HL-60 (cell line): ENCODE data around the gene DMD.

ENCODE experiments used
- DNase-seq, 2 experiments: peaks; one replicate each; pipeline ENCODE4 v3.0.0-alpha.2; 2010 to 2020; ENCODE audit warnings: low read depth in 1 of 2, low spot score in 1 of 2
- H3K27ac ChIP-seq: fragments of 250-450 bp; sonication (Bioruptor Pico); replicated peaks from 2 replicates; pipeline ENCODE4 v1.5.1; 2020; ENCODE audit warnings: mild to moderate bottlenecking, moderate library complexity
- H3K27me3 ChIP-seq: fragments of 250-450 bp; sonication (Bioruptor Pico); 2 replicates; pipeline ENCODE4 v1.5.1; 2021; ENCODE audit warnings: mild to moderate bottlenecking, moderate library complexity; ENCODE audit not compliant: insufficient read depth, poor library complexity, severe bottlenecking
- H3K4me3 ChIP-seq: replicated peaks from 2 replicates; pipeline ENCODE4 v1.5.1; 2011; ENCODE audit warnings: mild to moderate bottlenecking, control low read depth, low read length; ENCODE audit not compliant: insufficient read depth
- GABPA ChIP-seq: IDR thresholded peaks from 2 replicates; pipeline ENCODE4 v1.6.1; 2012; ENCODE audit warnings: low read depth
- POLR2AphosphoS5 ChIP-seq: IDR thresholded peaks from 2 replicates; pipeline ENCODE4 v1.6.1; 2012; ENCODE audit warnings: low read depth
- SPI1 ChIP-seq: IDR thresholded peaks from 2 replicates; pipeline ENCODE4 v1.6.1; 2012; ENCODE audit warnings: low read depth, mild to moderate bottlenecking, borderline replicate concordance
- TF ChIP-seq, protein P1 (sequence below): IDR thresholded peaks from 2 replicates; pipeline ENCODE4 v1.6.1; 2012; ENCODE audit warnings: low read depth; ENCODE audit not compliant: insufficient replicate concordance
- TF ChIP-seq, protein P2 (sequence below): IDR thresholded peaks from one replicate; pipeline ENCODE4 v1.5.1; 2011; ENCODE audit warnings: low read length, control low read depth, inconsistent platforms; ENCODE audit not compliant: insufficient read depth

Gene DMD

DNA sequence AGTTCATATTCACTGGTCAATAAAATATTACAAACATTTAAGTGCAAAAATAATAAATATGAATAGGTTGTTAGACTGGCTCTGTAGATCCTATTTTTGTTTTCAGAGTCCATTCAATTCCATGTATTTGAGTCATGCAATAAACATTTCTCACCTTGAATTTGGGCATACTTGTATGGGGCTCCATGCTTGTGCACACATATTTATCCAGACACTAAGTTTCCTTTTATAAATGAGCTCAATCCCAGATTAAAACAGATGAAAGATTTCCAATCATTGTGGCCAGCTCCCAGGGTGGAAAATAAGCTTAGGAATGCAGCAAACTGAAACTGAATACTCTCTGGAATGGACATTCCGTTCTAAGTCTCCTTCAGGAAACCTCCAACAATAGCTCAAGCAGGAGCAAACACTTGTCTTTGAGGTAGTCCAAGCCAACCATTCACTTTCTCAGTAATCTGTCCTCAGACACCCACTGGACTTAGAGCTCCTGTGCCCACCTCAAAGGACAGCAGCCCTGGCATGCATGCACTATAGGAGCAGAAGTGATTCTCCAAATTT is 16.4 kb downstream of the DMD start:
- Histone ChIP-seq H3K27ac (no peak overlapping the region), H3K4me3 (no peak overlapping the region), H3K27me3 (no peaks in the 10 kb centered on the region)
- TF ChIP-seq SPI1 (no peak), GABPA (no peak), POLR2AphosphoS5 (no peak)
- TF ChIP-seq, protein P1, sequence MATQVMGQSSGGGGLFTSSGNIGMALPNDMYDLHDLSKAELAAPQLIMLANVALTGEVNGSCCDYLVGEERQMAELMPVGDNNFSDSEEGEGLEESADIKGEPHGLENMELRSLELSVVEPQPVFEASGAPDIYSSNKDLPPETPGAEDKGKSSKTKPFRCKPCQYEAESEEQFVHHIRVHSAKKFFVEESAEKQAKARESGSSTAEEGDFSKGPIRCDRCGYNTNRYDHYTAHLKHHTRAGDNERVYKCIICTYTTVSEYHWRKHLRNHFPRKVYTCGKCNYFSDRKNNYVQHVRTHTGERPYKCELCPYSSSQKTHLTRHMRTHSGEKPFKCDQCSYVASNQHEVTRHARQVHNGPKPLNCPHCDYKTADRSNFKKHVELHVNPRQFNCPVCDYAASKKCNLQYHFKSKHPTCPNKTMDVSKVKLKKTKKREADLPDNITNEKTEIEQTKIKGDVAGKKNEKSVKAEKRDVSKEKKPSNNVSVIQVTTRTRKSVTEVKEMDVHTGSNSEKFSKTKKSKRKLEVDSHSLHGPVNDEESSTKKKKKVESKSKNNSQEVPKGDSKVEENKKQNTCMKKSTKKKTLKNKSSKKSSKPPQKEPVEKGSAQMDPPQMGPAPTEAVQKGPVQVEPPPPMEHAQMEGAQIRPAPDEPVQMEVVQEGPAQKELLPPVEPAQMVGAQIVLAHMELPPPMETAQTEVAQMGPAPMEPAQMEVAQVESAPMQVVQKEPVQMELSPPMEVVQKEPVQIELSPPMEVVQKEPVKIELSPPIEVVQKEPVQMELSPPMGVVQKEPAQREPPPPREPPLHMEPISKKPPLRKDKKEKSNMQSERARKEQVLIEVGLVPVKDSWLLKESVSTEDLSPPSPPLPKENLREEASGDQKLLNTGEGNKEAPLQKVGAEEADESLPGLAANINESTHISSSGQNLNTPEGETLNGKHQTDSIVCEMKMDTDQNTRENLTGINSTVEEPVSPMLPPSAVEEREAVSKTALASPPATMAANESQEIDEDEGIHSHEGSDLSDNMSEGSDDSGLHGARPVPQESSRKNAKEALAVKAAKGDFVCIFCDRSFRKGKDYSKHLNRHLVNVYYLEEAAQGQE: no peak
- DNase-seq: no peak

DNA sequence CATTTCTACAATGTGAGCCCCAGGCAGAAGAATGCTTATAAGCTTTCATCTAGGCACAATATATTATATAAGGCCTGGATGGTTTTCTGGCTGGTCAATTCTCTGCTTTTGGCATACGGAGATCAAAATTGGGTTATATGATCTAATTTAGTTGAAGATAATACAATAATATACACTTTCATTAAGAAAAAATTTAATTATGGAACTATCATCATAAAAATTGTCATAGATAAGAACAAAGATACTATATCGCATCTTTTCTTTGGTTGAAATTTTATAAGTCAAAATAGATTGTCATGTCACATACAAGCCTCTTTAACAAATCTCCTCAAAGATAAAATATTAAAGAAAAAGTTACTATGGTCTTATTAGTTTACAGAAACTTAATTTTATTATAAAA is 17.1 kb downstream of the DMD start:
- no peak overlapping the region for H3K27ac ChIP-seq
- no peak overlapping the region for H3K4me3 ChIP-seq
- no peak for TF ChIP-seq POLR2AphosphoS5
- H3K27me3 ChIP-seq: no peaks in the 10 kb centered on the region
- DNase-seq: no peak

DNA sequence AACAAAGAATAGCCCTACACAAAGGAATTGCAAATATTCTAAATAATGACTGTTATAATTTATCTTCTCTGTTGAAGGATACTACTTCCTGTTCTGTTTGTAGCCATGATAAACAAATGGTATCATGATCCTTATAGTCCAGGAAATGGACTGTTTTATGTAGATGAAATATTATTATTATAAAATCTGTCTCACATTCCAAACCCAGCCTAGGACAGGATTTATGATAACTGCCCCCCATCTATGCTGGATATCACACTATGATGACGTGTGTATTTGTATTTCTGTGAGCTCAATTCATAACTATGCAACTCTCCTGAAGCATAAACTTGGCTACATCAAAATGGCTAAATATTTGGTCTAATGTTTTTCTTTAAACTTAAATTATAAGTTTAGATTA is 21.3 kb downstream of the DMD start:
- Histone ChIP-seq H3K27ac (no peak overlapping the region), H3K27me3 (no peaks in the 10 kb centered on the region), H3K4me3 (no peak overlapping the region)
- TF ChIP-seq GABPA: no peak
- TF ChIP-seq SPI1: no peak
- TF ChIP-seq POLR2AphosphoS5: no peak
- TF ChIP-seq, protein P2, sequence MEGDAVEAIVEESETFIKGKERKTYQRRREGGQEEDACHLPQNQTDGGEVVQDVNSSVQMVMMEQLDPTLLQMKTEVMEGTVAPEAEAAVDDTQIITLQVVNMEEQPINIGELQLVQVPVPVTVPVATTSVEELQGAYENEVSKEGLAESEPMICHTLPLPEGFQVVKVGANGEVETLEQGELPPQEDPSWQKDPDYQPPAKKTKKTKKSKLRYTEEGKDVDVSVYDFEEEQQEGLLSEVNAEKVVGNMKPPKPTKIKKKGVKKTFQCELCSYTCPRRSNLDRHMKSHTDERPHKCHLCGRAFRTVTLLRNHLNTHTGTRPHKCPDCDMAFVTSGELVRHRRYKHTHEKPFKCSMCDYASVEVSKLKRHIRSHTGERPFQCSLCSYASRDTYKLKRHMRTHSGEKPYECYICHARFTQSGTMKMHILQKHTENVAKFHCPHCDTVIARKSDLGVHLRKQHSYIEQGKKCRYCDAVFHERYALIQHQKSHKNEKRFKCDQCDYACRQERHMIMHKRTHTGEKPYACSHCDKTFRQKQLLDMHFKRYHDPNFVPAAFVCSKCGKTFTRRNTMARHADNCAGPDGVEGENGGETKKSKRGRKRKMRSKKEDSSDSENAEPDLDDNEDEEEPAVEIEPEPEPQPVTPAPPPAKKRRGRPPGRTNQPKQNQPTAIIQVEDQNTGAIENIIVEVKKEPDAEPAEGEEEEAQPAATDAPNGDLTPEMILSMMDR: no peak
- TF ChIP-seq, protein P1: no peak
- DNase-seq: no peak

DNA sequence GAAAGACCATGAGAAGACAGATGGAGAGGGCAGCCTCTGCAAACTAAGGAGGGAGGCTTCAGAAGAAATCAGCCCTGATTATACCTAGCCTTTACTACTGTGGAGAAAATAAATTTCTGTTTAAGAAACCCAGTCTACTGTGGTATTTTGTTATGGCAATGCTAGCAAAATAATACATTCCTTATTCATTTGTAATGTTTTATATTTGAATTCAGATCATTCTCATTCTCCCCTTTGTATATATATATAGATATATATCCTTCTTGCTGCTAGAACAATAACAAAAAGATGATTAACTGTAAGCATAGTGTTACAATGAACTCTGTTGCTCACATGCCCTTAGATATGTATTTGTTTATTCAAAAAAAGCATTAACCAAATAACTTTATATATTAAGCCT is 22.5 kb downstream of the DMD start:
- H3K27me3 ChIP-seq: no peaks in the 10 kb centered on the region
- no peak overlapping the region for H3K27ac ChIP-seq

More for the DNA sequence above, 22.5 kb downstream of the DMD start:
- no peak for DNase-seq
- no peak overlapping the region for H3K4me3 ChIP-seq
- TF ChIP-seq, protein P2: no peak
- TF ChIP-seq GABPA: no peak
- TF ChIP-seq, protein P1: no peak
- TF ChIP-seq SPI1: no peak
- TF ChIP-seq POLR2AphosphoS5: no peak
